T-helper 1 cell (primary cell): ENCODE measurements around the gene DYSF.

Experiments
- DNase-seq, 5 donors: peaks; one replicate each; pipeline ENCODE4 v3.0.0-alpha.2; 2012 to 2020

The DYSF gene

DNA sequence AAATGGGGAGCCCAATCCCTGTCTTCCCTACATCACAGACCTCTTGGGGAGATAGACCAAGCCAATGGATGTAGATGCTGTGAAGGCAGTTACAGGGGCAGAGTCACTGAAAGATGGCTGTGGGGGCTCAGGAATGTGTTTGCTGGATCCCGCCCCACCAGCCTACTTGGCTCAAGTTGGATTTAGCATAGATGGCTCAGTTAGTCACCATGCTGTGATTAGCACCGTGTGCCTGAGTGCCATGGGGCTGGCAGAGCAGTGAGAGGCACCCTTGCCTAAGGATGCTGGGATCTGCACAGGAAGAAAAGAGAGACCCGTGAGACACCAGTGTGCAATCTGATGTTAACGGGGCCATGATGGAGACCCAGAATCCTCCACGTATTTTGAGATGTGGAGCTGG is 228.3 kb downstream of the DYSF start:
- DNase-seq = no peak

DNA sequence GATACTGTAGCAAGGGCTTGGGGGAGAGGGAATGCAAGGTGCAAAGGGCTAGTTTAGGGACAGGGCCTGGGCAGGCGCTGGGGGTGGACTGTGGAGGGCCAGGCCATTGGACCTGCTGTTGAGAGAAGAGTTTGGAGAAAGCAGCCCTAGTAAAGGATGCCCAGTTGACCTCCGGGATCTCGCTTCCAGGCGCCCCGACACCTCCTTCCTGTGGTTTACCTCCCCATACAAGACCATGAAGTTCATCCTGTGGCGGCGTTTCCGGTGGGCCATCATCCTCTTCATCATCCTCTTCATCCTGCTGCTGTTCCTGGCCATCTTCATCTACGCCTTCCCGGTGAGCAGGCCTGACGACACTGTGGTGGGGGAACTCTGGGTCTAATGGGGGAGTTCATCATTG is 229.0 kb downstream of the DYSF start:
- DNase-seq = no peak

DNA sequence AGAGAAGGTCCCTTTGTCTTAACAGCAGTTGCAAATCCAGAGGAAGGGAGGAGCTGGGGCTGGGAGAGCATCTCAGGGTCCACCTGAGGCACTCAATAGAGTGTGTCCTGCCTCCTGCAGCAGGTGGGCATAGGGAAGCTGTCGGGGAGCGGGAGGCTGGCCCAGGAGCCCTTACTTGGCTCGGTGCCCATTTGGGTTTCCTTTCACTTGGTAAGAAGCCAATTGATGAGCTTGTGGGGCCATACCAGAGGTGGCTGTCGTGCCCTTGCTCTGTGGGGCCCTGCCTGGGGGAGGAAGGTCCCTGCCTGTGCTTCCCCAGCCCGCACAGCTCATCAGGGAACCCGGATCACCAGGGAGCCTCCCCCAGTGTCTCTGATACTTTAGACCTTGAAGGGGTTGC is 229.7 kb downstream of the DYSF start:
- no peak for DNase-seq

DNA sequence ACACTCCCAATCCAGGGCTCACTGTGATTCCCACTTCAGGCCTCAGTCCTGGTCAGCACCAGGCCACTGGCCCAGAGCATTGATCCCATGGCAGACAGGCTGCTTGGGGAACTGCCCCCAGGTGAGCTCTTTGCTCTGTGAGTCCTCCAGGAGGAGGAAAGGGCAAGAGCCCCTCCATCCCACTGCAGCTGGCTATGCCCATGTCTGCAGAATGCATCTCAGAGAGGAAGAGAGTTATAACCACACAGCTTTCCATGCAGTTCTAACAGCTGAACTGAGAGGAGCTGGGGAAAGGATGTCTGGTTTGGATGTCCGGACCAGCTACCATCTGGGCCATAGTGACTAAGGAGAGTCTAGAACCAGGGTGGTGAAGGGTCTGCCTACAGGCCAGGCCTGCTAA is 230.3 kb downstream of the DYSF start:
- DNase-seq = no peak

DNA sequence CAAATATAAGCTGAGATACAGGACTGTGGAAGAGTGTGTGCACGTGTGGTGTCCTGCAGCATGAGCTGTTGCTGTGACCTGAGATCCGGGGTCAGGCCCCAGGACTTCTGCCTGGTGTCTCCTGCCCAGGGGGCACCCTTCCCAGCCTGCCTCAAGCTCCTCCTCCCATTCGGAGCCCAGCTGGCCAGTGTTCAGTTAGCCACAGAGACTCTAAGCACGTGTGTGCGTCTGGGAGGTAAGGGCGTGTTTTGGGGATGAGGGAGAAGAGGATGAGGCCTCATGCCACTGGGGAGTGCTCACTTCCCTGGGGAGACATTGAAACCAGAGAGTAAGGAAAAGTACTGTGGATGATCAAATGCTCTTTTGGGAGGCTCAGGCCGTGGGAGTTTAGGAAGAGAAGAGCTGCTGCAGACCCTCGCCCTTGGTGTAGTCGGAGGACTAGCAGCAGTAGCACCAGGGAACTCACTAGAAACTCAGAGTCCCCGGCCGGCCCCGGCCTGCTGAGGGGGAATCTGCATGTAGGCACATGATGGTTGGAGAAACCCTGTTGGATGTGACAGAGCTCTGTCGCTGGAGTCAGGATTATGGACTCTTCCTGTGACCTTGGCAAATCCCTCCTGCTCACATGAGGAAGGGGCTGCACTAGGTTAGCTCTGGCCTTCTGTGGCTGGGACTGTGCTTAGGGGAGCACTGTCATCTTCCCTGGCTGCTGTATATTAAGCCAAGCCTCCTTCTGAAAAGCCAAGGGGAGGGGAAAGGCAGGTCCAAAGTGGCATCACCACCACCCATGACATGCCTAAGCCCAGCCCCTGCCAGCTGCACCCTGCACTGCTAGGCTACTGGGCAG is 231.1 kb downstream of the DYSF start:
- no peak for DNase-seq

DNA sequence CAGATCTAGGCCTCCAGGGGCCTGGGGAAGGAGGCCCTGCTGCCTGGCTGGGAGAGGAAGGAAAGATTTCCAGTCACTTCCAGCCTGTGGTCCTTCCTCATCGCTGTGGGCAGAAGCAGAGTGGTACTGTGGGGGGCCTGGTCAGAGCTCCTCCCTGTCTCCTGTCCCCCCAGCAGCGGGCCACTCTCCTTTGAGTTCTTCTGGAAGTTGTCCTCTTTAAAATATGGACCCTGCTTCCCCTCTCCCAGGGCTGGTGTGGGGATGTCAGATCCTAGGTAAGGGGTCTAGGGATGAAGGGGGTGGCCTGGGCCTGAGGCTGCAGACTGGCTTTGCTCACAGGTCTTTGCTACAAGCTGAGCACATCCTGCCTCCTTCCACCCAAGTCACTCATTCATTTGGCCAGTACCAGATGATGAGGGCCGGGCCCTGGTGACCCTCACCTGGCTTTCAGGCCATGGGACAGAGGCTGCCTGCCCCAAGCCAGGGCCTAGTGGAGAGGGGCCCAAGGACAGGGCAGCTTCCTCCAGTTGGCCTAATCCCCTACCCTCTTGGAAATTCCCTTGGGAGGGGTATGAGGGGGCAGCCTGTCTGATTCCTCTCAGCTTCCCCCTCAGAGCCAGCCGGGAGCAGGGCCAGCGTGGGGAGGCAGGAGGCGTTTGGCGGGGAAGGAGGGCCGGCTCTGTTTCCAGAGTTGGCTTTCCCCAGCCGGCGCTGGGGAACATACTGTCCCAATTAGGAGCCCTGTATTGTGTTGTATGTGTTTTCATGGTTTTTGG is 231.9 kb downstream of the DYSF start:
- no peak for DNase-seq

DNA sequence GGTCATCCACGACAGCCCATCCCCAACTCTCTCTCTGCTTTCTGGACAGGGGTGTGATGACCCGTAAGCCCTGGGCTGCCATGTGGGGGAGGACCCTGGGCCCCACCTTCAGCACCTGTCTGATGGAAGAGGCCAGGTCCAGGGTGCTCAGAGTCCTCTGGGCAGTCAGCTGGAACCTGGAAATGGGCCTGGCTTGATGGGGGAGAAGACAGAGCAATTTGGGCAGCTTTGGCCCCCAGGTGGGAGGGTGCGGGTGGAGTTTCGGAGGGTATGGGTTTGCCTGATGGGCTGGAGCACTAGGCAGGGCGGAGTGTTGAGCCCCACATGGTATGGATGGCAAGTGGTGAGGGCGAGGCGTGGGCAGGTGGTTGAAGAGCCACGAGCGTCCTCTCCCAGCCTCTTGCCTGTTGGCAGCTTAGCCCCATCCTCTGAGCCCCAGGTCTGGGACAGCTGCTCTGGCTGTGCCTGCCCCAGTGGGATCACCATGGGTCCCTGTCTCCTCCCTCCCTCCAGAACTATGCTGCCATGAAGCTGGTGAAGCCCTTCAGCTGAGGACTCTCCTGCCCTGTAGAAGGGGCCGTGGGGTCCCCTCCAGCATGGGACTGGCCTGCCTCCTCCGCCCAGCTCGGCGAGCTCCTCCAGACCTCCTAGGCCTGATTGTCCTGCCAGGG is 232.7 kb downstream of the DYSF start:
- DNase-seq = no peak

DNA sequence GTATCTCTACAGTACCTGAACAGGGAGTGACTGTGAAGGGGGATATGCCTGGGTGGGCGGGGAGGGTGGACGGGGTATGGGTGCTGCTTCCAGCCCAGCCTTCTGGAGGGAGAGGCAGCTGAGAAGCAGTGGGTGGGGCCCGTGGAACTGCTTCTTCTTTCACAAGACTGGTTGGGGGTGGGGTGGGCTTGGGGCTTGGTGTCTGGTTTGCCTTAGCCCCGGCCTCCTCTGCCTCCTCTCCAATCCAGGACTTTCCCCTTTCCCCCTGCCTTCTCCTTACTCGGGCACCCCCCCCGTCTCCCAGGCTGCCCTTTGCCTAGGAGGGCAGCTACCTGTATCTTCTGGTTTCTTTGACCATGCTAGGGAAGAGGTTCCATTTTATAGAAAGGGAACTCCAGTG is 233.4 kb downstream of the DYSF start:
- no peak for DNase-seq

DNA sequence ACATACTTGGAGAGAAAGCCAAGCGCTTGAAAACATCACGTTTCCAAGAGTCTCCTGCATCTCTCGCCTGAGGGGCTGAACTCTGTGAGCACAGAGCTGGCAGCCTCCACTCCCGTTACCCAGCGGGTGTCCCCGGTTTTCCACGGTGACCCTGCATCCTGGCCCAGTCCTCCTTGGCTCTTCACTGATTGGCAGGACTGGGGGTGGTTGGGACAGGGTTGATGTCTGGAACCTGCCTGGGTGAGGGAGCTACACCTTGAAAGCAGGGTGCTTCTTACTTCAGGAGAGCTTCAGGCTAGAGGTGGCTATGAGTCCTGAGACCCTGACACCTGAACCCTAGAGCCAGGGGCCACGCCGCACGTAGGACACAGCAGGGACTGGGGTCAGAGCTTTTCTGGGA is 234.1 kb downstream of the DYSF start:
- DNase-seq = no peak

DNA sequence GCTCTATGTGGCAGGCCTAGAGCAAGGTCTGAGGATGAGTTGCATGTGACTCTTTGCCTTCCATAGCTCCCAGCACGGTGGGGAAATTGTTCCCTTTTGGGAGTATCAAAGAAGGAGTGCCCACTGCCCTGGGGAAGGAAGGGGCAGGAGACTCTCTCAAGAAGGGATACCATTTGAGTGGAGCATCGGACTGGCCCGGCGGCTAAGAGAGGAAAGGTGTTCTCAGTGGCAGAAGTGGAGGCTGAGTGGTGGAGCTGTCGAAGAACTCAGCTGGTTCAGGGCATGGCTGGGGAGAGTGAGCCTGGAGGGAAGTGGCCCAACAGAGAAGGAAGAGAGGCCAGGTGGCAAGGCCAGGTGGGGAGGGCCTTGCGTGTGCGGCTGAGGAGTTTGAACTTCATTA is 235.2 kb downstream of the DYSF start:
- DNase-seq = no peak

DNA sequence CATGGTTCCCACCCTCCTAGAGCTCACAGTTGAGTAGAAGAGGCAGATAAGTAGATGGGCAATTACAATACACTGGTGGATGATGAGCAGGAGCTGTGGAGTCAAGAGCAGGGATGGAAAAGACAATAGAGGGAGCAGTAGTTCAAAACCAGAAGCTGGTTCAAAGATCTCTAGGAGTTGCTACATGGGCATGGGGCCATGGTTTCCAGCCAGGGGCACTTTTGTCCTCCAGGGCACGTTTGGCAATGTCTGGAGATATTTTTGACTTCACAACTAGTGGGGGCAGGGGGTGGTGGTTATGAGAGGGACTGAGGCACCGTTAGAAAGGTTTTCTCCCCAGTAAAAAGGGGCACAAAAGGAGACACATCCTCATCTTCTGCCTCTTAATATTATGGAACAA is 236.0 kb downstream of the DYSF start:
- no peak for DNase-seq

DNA sequence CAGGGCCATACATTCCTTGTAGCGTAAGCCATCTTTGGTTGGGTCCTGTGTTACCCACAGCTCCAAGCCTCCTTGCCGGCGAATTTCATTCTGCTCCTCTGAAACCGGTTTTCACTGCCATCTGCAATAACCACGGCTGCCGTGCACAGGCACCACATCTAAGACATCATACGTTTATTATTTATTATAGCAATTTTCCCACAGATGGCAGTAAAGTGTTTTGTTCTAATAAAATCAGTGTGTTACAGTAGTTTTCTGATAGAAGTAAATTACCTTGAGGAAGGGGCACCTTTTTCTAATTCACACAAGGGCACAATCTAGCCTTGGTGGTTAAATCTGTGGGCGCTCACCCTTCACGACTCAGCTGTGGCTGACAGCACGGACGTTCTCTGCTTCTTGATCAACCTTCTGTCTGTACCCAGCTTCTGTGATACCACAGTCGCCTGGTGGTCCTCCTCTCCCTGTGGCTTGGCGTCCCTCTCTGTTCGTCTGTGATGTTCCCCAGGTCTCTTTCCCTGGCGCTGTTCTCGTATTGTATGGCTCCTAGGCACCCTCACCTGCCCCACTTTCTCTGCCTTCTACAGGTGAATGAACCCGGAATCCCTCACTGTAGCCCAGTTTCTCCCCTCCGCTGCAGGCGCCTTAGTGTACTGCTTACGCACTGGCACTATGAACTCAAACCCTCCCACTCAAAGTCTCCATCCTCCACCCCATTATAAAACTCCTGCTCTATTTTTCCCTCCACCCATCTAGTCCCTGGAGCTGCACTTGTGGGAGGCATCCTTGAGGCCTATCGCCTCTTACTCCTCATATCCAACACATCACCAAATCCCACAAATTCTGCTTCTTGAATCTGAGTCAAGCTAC is 236.8 kb downstream of the DYSF start:
- no peak for DNase-seq

DNA sequence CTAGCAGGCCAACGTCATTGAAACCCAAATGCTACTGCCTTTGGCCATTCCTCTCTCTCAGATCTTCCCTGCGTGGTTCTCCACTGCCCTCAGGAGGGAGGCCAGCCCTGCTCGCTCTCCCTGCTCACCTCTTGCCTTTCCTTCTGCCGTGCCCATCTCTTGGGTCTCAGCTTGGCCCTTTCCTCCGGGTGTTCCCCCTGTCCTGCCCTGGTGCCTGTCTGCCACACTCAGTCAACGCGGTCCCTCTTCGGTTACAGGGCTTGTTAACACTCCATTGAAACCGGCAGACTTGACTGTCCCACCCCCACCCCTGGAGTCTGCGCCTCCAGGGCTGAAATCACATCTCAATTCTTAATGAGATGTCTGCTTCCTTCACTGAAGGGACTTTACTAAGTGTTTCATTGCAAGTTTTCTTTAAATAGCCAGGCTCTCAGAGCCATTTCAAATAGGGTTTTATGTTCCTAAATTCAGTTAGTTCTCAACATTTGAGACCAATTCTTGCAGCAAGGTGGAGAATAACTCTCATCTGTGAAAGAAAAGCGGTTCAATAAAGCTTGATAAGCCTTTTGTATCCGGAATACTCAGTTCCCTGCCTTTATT is 237.6 kb downstream of the DYSF start:
- DNase-seq = no peak

DNA sequence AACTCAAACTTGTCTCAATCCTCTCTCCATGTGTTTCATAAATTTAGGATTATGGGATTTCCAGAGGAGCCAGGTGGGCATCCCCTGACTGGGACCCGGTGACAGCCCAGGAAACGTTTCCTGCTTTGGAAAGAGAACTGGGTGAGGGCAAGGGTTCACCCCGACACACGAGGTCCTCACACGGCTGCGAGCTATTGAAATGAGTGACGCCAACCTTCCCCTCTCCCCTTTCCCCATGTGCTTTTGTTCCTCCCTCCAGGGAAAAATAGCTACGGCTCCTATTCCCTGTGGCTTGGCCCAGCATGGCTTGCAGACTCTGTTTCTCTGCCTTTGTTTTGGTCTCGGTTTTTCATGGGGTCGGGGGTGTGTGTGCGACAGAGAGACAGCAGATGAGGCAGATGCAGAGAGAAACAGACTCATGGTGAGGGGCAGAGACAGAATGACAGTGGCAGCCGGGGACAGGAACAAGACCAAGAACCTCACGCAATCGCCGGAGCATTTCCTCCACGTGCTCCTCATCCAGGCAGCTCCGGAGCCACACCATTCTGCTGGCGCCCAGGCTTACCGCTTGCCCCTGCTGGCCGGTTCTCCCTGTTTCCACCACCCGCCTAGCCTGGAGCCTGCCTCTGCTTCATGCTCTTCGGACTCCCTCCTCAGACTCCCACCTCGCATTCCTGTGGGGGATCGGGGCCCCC is 238.5 kb downstream of the DYSF start:
- no peak for DNase-seq

DNA sequence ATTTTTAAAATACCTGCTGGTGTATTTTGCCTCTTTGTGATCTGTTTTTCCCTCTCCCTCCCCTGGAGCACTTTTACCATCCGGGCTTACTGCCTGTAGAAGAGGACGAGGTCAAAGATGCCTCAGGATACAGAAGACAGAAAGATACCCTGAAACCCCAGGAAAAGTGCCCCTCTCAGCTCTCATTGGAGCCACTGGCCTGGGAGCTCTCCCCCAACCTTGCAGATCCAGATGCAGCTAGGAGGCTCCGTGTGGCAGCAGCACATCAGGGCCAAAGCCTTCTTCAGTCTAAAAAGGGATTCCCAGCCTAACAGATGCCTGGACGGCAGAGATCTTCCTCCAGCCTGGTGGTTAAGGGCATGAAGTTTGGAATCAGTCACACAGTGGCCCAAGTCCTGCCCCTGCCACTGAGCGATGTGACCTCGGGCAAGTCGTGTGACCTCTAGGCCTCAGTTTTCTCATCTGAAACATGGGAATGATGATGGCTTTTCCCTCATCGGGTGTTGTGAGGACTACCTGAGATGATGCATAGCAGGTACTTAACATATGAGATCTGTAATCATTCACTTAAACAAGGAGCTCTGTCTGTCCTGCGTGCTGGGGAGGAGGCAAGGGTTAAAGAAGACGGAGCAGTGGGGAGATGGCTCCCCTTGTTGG is 239.4 kb downstream of the DYSF start:
- DNase-seq = no peak

DNA sequence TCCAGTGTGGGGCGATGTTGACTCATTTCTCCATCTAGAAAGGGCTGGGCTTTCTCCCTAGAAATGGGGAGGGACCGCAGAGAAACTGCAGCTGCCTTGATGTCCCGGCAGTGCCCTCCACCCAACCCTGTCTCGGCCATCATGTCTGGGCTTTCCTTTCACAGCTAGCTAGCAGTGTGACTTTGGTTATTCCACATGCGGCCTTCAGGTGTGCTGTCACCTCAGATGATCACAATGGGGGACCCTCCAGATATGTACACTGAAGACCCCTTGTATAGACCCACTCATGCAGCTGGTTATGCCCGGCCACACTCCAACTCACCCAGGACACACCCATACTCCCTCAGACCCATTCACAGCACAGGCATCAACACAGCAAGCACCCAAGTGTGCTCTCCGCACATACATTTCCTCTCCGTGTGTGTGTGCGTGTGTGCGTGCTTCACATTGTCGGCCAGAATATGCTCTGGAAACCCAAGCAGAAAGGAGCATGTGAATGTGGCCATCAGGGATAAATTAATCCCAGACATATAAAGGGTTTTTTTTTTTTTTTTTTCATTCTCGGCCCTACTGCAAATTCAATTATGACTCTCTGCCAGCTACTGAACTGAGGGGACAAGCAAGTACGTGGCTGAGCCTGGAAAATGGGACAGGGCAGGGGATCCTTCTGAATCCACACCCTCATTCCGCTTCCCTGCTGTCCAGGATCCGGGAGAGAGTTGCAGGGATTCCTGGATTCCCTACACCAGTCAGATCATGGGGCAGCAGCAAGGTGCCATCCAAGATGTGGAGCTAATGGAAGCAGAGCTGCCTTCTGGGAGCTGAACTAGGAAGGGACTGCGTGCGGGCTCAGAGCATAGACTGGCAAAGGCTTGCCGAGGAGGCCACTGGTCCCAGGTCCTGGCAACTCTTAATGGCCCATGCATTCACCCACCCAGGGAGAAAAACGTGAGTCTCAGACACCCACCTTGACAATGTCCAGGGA is 240.2 kb downstream of the DYSF start:
- DNase-seq = no peak

DNA sequence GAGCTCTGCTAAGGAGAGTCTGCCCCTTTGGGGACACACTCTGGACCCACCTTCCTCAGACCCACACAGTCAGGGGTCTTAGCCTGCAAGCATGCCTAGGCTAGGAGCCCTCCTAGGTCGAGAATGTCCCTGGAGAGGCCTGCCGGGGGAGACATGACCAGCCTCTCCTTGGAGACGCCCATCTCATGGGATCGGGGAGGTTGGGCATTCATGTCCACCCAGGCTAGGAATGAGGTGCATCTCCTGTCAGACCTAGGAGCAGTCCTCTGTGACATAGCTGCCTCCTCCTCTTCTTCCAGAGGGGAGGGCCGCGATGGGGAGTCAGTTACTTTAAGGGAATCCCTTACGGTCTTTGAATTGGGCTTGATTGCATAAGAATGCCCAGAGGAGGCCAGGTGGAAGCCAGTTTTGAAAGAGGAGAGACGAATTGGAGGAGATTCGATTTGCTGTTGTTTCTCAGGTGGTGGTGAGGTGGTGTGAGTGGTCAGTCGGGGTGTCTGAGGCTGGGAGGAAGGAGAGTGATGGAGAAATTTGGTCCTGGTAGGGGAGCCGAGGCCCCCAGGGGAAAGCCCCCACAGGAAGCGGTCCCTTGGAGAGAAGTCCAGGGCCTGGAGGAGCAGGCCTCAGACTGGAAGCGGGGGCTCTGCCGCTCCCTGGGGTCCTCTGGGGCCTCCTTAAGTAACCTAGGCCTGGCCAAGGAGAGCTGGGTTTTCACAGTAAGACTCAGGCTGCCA is 241.3 kb downstream of the DYSF start:
- no peak for DNase-seq

DNA sequence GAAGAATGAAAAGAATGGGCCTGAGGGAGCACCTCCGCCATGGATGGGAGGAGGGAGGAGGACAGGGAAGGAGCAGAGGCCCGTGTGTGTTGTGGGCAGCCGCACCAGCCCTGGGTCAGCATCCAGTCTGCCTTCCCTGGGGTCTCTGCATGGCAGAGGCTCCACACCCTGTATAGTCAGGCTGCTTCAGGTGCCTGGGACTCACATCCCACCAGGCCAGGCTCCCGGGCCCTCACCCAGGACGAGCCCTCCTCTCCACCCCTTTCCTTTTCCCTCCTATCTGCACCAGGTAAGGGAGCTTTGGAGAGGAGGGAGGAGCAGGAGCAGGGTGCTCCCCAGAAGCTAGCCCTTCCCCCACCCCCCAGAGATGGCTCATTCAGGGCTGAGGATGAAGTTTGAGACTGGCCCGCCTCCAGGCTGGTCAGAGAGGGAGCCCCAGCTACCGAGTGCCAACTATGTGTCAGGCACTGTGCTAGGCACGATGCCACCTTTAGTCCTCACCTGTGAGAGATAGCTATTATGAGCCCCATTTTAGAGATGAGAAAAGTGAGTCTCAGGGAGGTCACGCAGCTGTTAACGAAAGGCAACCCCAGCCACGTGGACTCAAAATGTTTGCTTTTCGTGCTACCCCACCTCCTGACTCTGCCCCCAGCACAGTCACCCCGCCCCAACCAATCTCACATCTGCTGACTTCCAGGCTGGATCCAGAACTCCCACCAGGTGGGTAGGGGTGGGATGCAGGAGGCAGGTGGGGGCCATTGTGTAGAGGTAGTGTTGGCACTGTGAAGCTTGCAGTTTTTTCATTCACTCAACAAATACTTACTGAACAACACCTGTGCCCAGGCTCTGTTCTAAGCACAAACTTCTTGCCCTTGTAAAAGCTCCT is 242.1 kb downstream of the DYSF start:
- DNase-seq = no peak
